Right cardiac atrium (tissue), 5 donors: ENCODE results near the gene CDKN3. TPM values are rescaled to one million over a fixed set of nuclear protein-coding genes. Genes with fewer than 3 reads are reported as not detected.

Source experiments
- ATAC-seq, 2 donors: fragments of 200-7000 bp; cut with Tn5 transposase; one replicate each; pipeline versions ENCODE4 v1.8.0 to v1.9.1; 2020; ENCODE audit warnings: moderate library complexity in 2 of 2, mild to moderate bottlenecking in 1 of 2
- DNase-seq, 3 donors: peaks; one replicate each; pipeline ENCODE4 v3.0.0-alpha.2; 2020
- H3K27ac ChIP-seq: one replicate; pipeline ENCODE4 v1.5.1; 2013; ENCODE audit warnings: mild to moderate bottlenecking, low read length, control low read depth, moderate library complexity
- H3K27me3 ChIP-seq: one replicate; pipeline ENCODE4 v1.6.1; 2013; ENCODE audit not compliant: control insufficient read depth, insufficient read depth
- H3K4me1 ChIP-seq: one replicate; pipeline ENCODE4 v1.6.1; 2013; ENCODE audit warnings: low read length; ENCODE audit not compliant: control insufficient read depth, insufficient read depth
- H3K4me3 ChIP-seq: one replicate; pipeline ENCODE4 v1.5.1; 2013; ENCODE audit warnings: low read length, control low read depth
- H3K9me3 ChIP-seq: one replicate; pipeline ENCODE4 v1.6.1; 2013; ENCODE audit warnings: low read length; ENCODE audit not compliant: control insufficient read depth
- WGBS: extraction: QIAGEN DNeasy Blood & Tissue Kit; methylation state at CpG from one replicate; pipeline ENCODE4 v1.1.7; 2013; 5-methylcytosine and 5-hydroxymethylcytosine counted together
- intact Hi-C, 4 donors: fragments of 100-400 bp; cut with DNase I; formaldehyde crosslinking; loops; one replicate each; pipeline versions ENCODE4 v1.11.0 to v1.14.0; 2022 to 2023
- polyA plus RNA-seq: library from polyadenylated mRNA; stranded (reverse); fragments of 200-250 nt; gene quantifications from one replicate; pipeline ENCODE4 v1.2.3, GENCODE V29; 2013
- total RNA-seq, 4 donors: library from RNA; stranded (reverse); fragmentation: NEBNext Ultra II Directional; extraction: Animal tissue kit (Norgen Biotek cat#: 25700); gene quantifications; one replicate each; pipeline ENCODE4 v1.2.1, GENCODE V29; 2021
- donor health status: healthy with polysubstance abuse.
- donor health status: DM: no; HTN: yes; CAD: no.
- donor health status: DM: no; HTN: no; CAD: no.
- donor health status: DM: no; HTN: yes; CAD: no; lungs with severe emphysema.
- donor health status: DM: yes; HTN: yes; CAD: no.

The CDKN3 gene
- total and polyA plus RNA-seq, 5 donors = 3.5 to 10.4 (median 7.6) TPM

DNA sequence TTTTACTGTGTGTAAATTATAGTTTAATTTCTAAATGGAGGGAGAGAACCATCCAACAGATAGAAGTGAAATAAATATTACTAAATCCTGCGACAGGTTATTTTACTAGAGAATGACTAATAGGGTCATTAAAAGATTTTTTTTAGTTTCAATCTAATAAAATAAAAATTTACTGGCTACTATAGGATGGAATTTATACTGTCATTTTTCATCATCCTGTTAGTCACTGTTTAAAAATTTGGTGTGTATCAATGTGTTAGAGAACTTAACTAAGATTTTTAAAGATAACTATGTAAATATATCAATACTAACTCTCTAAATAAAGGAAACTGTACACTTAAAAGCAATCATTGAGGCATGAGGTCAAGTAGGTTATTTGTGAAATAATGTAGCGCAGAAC lies 41.1 kb upstream of the CDKN3 start:
- Histone ChIP-seq H3K27me3 (no peaks in the 10 kb centered on the region), H3K27ac (no peak overlapping the region), H3K4me1 (no peaks in the 10 kb centered on the region), H3K4me3 (no peak overlapping the region), H3K9me3 (no peaks in the 10 kb centered on the region)
- intact Hi-C loops = no loop called here
- ATAC-seq = no peak
- WGBS = 48% methylated on average over 2 of the region's 2 CpGs
- DNase-seq = no peak

GRCh38 chr14:54356172-54356571 lies 40.6 kb upstream of the CDKN3 start:
- Histone ChIP-seq H3K27ac (no peak overlapping the region), H3K9me3 (no peaks in the 10 kb centered on the region), H3K27me3 (no peaks in the 10 kb centered on the region), H3K4me3 (no peak overlapping the region), H3K4me1 (no peaks in the 10 kb centered on the region)
- intact Hi-C loops = no loop called here
- ATAC-seq = no peak
- DNase-seq = no peak
- WGBS = 44% methylated on average over 3 of the region's 3 CpGs

DNA sequence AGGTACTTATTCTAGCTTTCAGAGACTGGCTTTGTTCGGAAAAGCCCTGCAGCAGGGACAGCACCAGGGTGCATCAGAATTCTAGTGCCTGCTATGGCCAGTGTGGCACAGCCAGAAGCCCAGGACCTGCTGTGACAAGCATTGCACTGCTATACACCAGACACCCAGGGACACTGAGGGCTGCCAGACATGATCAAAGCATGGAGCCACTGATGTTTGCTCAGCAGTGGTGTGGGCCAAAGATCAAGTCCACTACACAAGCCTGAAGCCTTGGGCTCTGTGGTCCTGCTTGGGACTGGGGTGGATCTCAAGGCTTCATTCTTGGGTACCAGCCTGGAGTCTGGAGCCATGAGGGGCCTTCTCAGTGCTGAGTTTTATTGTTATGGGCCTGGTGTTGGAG lies 36.1 kb upstream of the CDKN3 start:
- no peak for ATAC-seq
- intact Hi-C loops = no loop called here
- 91% methylated on average over 1 of the region's 1 CpG for WGBS

GRCh38 chr14:54362089-54362504 lies 34.7 kb upstream of the CDKN3 start:
- Histone ChIP-seq H3K4me3 (no peak overlapping the region), H3K4me1 (peaks cover 2% of the 10 kb centered on the region), H3K27ac (no peak overlapping the region), H3K9me3 (no peaks in the 10 kb centered on the region), H3K27me3 (no peaks in the 10 kb centered on the region)
- DNase-seq = no peak
- ATAC-seq = no peak
- WGBS = 91% methylated on average over 5 of the region's 5 CpGs
- intact Hi-C loops = no loop called here

More for the DNA sequence above, 36.1 kb upstream of the CDKN3 start:
- H3K9me3 ChIP-seq = no peaks in the 10 kb centered on the region
- no peak overlapping the region for H3K4me3 ChIP-seq
- H3K27me3 ChIP-seq = no peaks in the 10 kb centered on the region
- no peak for DNase-seq
- peaks cover 2% of the 10 kb centered on the region for H3K4me1 ChIP-seq
- no peak overlapping the region for H3K27ac ChIP-seq

DNA sequence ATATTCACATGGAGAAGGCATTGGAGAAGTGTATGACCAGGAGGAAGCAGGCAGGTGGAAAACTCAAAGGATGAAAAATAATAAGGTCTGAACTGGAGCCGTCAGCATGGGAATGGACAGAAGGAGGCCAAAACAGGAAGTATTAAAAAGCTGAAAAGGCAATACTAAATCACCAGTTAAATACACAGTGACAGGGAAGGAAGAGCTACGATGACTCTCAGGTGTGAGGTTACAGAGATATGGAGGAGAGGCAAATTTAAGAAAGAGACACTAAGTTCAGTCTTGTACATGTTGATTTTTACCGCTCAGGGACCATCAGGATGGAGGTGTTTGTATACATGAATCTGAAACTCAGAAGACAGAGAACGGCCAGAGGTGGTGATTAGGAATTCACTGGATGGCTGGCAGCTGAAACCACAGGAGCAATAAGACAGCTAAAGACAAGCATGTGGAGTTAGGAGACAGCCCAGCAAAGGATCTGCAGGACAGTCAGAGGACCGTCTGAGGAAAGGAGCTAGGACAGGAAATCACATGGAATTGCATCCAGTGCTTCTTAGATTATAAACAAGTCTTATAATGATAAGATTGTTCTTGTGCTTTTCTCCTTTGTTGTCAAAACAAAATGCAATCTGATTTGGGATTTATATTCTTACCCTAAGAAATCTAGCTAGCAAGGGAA lies 33.9 kb upstream of the CDKN3 start:
- Histone ChIP-seq H3K4me1 (peaks cover 2% of the 10 kb centered on the region), H3K27me3 (no peaks in the 10 kb centered on the region), H3K27ac (no peak overlapping the region), H3K4me3 (no peak overlapping the region), H3K9me3 (no peaks in the 10 kb centered on the region)
- 46% methylated on average over 5 of the region's 5 CpGs for WGBS
- no peak for DNase-seq
- ATAC-seq = no peak
- intact Hi-C loops = no loop called here

DNA sequence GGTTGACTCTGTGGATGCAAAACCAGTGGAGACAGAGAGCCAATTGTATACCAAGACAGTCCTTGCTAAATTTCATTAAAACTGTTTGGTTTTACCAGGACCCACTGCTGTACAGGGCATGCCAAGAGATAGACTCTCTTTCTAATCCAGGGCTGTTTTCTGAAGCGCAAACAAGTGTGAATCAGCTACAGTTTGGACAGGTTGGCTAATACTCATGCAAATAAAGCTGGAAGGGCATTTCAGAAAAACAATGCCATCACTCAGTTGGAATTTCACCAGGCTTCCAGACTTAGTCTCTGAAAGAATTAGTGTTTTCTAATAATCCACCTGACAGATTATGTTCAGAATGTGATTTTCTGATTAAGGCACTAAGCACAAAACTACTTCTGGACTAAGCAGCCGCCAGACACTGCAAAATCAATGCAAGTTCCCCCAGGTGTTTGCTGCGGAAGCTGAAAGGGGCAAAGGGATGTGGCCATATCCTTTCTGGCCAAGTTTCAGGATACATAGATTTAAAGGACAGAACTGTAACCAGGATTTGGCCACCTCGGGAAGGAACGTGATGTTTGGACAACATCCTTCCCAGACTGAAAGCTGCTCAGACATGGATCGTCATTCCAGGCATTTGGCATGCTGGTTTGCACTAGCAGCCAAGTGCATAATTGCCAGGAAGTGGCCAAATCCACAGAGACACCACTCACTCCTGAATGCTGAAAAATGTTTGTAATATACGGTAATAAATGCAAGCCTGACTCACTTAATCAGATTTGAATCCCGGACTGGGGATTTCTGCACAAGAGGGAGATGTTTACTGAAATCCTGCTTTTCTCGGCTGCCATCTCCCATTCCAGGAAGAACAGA lies 32.0 kb upstream of the CDKN3 start:
- Histone ChIP-seq H3K27me3 (no peaks in the 10 kb centered on the region), H3K4me1 (peaks cover 2% of the 10 kb centered on the region), H3K27ac (peak overlapping the region; percentile 63), H3K9me3 (no peaks in the 10 kb centered on the region), H3K4me3 (no peak overlapping the region)
- DNase-seq (peak; percentile 71 to 83 (median 77)), ATAC-seq (peak; percentile 86 to 88)
- intact Hi-C loops = no loop called here
- WGBS = 35% methylated on average over 9 of the region's 9 CpGs

DNA sequence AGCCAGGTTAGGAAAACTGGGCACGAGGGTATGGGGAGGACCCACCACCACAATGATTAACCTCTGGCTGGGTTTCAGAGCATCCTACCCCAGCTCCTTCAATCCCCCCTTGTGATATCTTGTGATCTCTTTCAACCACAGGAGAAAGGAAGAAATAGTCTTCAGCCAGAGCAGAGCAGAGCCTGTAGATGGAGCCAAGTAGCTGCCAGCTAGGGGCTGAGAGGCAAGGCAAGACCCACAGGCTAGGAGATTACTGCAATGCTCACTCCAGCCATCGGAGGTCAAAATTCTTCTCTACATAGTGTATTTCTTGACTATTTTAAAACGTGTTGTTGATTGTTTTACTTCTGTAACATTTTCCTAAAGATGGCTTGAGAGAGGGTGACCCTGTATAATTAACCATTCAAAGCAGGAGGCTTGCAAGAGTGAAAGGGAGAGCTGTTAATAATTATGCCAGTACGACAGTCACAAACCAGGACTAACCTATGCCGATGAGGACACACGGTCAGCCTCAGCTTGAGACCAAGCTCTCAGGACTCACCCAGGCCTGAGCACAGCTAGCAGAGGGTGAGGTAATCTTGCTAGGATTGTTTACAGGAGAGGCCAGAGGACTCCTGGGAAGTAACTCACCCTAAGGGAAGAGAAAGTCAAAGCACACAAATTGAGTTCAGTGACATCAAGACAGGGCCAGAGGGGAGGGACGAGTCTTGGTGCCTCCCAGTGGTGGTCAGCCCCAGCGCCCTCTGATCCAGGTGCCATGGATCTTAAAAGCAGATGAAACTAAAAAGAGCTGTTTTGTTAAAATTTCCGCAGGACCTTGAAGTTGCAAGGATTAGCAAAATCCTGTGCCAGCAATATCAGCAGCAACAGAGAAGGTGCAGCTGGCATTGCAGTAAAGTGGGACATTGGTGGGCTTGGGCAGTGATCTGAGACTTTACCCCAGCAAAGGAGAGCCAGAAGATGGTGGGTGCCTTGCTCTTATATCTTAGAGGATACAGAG lies 29.8 kb upstream of the CDKN3 start:
- H3K27ac ChIP-seq = no peak overlapping the region
- DNase-seq (no peak), ATAC-seq (peak; percentile 54 to 58)
- peaks cover 2% of the 10 kb centered on the region for H3K4me1 ChIP-seq
- no peaks in the 10 kb centered on the region for H3K9me3 ChIP-seq
- intact Hi-C loops = no loop called here
- no peak overlapping the region for H3K4me3 ChIP-seq
- 71% methylated on average over 9 of the region's 9 CpGs for WGBS
- no peaks in the 10 kb centered on the region for H3K27me3 ChIP-seq

- DNase-seq (no peak), ATAC-seq (no peak)
- H3K4me1 ChIP-seq = peaks cover 2% of the 10 kb centered on the region
- intact Hi-C loops = no loop called here
- no peaks in the 10 kb centered on the region for H3K9me3 ChIP-seq
- 66% methylated on average over 4 of the region's 4 CpGs for WGBS
- H3K4me3 ChIP-seq = no peak overlapping the region
- no peak overlapping the region for H3K27ac ChIP-seq
- no peaks in the 10 kb centered on the region for H3K27me3 ChIP-seq
Measured at GRCh38 chr14:54368291-54368690, 28.5 kb upstream of the CDKN3 start.

GRCh38 chr14:54369343-54369742 lies 27.5 kb upstream of the CDKN3 start:
- Histone ChIP-seq H3K27ac (no peak overlapping the region), H3K4me3 (no peak overlapping the region), H3K4me1 (peaks cover 2% of the 10 kb centered on the region), H3K27me3 (no peaks in the 10 kb centered on the region), H3K9me3 (no peaks in the 10 kb centered on the region)
- ATAC-seq (no peak), DNase-seq (no peak)
- intact Hi-C loops = no loop called here
- 95% methylated on average over 2 of the region's 2 CpGs for WGBS

- WGBS = 49% methylated on average over 11 of the region's 11 CpGs
- Histone ChIP-seq H3K9me3 (no peaks in the 10 kb centered on the region), H3K4me3 (no peak overlapping the region), H3K27me3 (no peaks in the 10 kb centered on the region), H3K27ac (no peak overlapping the region), H3K4me1 (no peaks in the 10 kb centered on the region)
- ATAC-seq (no peak), DNase-seq (no peak)
- intact Hi-C loops = no loop called here
Measured at GRCh38 chr14:54370323-54371198, 26.2 kb upstream of the CDKN3 start.
